ENCODE data around the gene RPS6KA5.

DNA sequence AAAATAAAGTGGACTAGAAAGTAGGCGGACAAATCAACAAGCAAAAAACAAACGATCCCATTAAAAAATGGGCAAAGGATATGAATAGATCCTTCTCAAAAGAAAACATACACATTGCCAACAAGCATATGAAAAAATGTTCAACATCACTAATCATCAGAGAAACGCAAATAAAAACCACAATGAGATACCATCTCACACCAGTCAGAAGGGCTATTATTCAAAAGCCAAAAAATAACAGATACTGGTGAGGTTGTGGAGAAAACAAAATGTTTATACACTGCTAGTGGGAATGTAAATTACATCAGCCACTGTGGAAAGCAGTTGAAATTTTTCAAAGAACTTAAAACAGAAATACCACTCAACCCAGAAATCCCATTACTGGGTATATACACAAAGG is 70.3 kb downstream of the RPS6KA5 start:
- TF ChIP-seq, protein P1, sequence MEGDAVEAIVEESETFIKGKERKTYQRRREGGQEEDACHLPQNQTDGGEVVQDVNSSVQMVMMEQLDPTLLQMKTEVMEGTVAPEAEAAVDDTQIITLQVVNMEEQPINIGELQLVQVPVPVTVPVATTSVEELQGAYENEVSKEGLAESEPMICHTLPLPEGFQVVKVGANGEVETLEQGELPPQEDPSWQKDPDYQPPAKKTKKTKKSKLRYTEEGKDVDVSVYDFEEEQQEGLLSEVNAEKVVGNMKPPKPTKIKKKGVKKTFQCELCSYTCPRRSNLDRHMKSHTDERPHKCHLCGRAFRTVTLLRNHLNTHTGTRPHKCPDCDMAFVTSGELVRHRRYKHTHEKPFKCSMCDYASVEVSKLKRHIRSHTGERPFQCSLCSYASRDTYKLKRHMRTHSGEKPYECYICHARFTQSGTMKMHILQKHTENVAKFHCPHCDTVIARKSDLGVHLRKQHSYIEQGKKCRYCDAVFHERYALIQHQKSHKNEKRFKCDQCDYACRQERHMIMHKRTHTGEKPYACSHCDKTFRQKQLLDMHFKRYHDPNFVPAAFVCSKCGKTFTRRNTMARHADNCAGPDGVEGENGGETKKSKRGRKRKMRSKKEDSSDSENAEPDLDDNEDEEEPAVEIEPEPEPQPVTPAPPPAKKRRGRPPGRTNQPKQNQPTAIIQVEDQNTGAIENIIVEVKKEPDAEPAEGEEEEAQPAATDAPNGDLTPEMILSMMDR (IDR thresholded peaks at IDR 0.05 in 2 of 3, conservative IDR thresholded peaks at IDR 0.05 in 1 of 3; ENCODE audit: borderline replicate concordance in 1 of 3, insufficient read depth in 1 of 3, low read depth in 2 of 3, low read length in 2 of 3), result no peak
- TF ChIP-seq EZH2phosphoT487 (IDR thresholded peaks at IDR 0.05; ENCODE audit: borderline replicate concordance) (no peak), YY1 (IDR thresholded peaks at IDR 0.05; ENCODE audit: extremely low read depth, insufficient replicate concordance, low read depth, low read length) (no peak), EZH2 (IDR thresholded peaks at IDR 0.05) (no peak), POLR2A (IDR thresholded peaks at IDR 0.05; ENCODE audit: borderline replicate concordance, extremely low read depth, insufficient read depth, insufficient read length) (no peak), POLR2AphosphoS5 (IDR thresholded peaks at IDR 0.05; ENCODE audit: low read depth, low read length) (no peak)

Measured in HCT116 (cell line).